NCI-H146 treated with DMSO at 0.1 percent for 48 hours (cell line): ENCODE data around the gene AGTRAP.

ENCODE experiments used
- DNase-seq: peaks from one replicate; lab custom pipeline; 2025; ENCODE audit not compliant: unreplicated experiment; lab: John Stamatoyannopoulos, UW

AGTRAP gene

GRCh38 chr1:11782127-11782708 lies 46.3 kb downstream of the AGTRAP start:
- DNase-seq: no peak

- no peak for DNase-seq
Measured at GRCh38 chr1:11783556-11783955, 47.6 kb downstream of the AGTRAP start.

- DNase-seq: no peak
Measured at GRCh38 chr1:11784256-11784992, 48.5 kb downstream of the AGTRAP start.

GRCh38 chr1:11784993-11785769 lies 49.2 kb downstream of the AGTRAP start:
- peak; percentile 4 for DNase-seq

GRCh38 chr1:11786168-11786567 lies 50.2 kb downstream of the AGTRAP start:
- no peak for DNase-seq

GRCh38 chr1:11787251-11787803 lies 51.4 kb downstream of the AGTRAP start:
- DNase-seq: no peak

GRCh38 chr1:11787804-11788436 lies 52.0 kb downstream of the AGTRAP start:
- DNase-seq: no peak

GRCh38 chr1:11788549-11789053 lies 52.7 kb downstream of the AGTRAP start:
- no peak for DNase-seq

GRCh38 chr1:11789126-11790067 lies 53.5 kb downstream of the AGTRAP start:
- no peak for DNase-seq

GRCh38 chr1:11790101-11790879 lies 54.4 kb downstream of the AGTRAP start:
- no peak for DNase-seq

GRCh38 chr1:11790880-11791715 lies 55.2 kb downstream of the AGTRAP start:
- DNase-seq: no peak

- DNase-seq: no peak
Measured at GRCh38 chr1:11792106-11792505, 56.2 kb downstream of the AGTRAP start.

GRCh38 chr1:11793819-11794218 lies 57.9 kb downstream of the AGTRAP start:
- no peak for DNase-seq

GRCh38 chr1:11794446-11795237 lies 58.7 kb downstream of the AGTRAP start:
- no peak for DNase-seq

- DNase-seq: no peak
Measured at GRCh38 chr1:11795238-11795890, 59.4 kb downstream of the AGTRAP start.

GRCh38 chr1:11796036-11796828 lies 60.3 kb downstream of the AGTRAP start:
- no peak for DNase-seq
